ENCODE measurements around the gene LUZP1.

DNA sequence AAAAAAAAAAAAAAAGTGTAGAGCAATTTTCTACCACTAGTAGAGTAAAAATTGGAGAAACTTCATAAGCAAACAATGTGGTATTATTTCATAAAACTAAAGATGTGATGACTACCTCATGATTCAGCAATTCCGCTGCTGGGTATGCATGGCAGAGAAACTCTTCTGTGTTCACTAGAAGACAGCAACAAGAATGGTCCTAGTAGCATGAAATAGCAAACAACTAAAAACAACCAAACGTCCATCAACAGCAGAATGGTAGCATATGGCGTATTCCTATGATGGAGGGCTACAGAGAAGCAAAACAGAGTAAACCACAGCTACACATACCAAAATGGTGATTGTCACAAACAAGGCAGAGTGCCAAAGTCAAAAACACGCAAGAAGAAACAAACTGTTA lies 29.7 kb upstream of the LUZP1 start:
- TF ChIP-seq, protein P1, sequence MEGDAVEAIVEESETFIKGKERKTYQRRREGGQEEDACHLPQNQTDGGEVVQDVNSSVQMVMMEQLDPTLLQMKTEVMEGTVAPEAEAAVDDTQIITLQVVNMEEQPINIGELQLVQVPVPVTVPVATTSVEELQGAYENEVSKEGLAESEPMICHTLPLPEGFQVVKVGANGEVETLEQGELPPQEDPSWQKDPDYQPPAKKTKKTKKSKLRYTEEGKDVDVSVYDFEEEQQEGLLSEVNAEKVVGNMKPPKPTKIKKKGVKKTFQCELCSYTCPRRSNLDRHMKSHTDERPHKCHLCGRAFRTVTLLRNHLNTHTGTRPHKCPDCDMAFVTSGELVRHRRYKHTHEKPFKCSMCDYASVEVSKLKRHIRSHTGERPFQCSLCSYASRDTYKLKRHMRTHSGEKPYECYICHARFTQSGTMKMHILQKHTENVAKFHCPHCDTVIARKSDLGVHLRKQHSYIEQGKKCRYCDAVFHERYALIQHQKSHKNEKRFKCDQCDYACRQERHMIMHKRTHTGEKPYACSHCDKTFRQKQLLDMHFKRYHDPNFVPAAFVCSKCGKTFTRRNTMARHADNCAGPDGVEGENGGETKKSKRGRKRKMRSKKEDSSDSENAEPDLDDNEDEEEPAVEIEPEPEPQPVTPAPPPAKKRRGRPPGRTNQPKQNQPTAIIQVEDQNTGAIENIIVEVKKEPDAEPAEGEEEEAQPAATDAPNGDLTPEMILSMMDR (IDR thresholded peaks at IDR 0.05; ENCODE audit: poor library complexity) = no peak
- TF ChIP-seq EZH2phosphoT487 (IDR thresholded peaks at IDR 0.05; ENCODE audit: low read depth, severe bottlenecking, unreplicated experiment) = no peak
